GM21360 (cell line): ENCODE measurements around the gene NDST3.
"Not testable (repeated sequence)": the region's sequence is repeated elsewhere in the genome, so short reads cannot be mapped to it uniquely, and the experiment has no call there.

Experiments
- ATAC-seq: cut with Tn5 transposase; IDR thresholded peaks from one replicate; pipeline ENCODE4 v1.9.1; 2021; ENCODE audit warnings: mild to moderate bottlenecking, moderate library complexity; ENCODE audit not compliant: unreplicated experiment

Gene NDST3

GRCh38 chr4:118296729-118297128, 262.4 kb downstream of the NDST3 start:
- ATAC-seq: no peak

- ATAC-seq: not testable (repeated sequence)
These were observed 265.3 kb downstream of the NDST3 start for GRCh38 chr4:118299619-118300018.

DNA sequence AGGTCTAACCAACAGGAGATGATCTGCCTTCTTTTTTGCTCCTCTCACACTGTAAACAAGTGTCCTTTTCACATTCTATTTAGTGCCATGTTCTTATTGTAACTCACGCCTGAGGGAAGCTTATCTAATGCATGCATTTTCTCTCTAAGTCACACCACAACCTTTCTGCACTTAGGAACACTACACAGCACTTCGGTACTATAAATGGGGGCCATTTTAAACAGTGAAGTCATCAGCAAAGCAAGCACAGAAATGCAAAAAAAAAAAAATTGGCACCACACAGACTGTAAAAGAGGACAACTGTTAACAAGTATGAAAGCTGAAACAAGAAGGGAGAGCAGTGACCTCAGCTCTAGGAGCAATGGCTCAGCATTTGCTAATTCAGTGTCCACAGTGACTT, 273.4 kb downstream of the NDST3 start:
- ATAC-seq: no peak
